NCI-H460 (cell line): ENCODE results near the gene PRSS57. TPM values are rescaled to one million over a fixed set of nuclear protein-coding genes. Genes with fewer than 3 reads are reported as not detected.
"Not testable (repeated sequence)": the region's sequence is repeated elsewhere in the genome, so short reads cannot be mapped to it uniquely, and the experiment has no call there.

Experiments
- DNase-seq: peaks from one replicate; pipeline ENCODE4 v3.0.0-alpha.2; 2016; ENCODE audit warnings: low read depth; ENCODE audit errors: extremely low read depth
- polyA plus RNA-seq: library from polyadenylated mRNA; depleted of rRNA; stranded (reverse); fragments of >200 nt; gene quantifications from 2 replicates; pipeline ENCODE4 v1.2.3, GENCODE V29; 2014; cell fraction: nucleus; rRNA removed
- total RNA-seq: library from RNA; depleted of rRNA; stranded (reverse); fragments of >200 nt; shearing (Covaris generic); gene quantifications from 2 replicates; pipeline ENCODE4 v1.2.3, GENCODE V29; 2014; rRNA removed

PRSS57 gene
- not detected in 2 replicates for total RNA-seq
- not detected in 2 replicates for polyA plus RNA-seq

GRCh38 chr19:695352-695949, at the start of gene PRSS57:
PRSS57 (minus strand) TSS chr19:695452; CDS start chr19:695430, 22 bp downstream.
- DNase-seq, result no peak

GRCh38 chr19:743168-743687, 48.0 kb upstream of the PRSS57 start:
- DNase-seq, result no peak

- DNase-seq, result no peak
Measured at GRCh38 chr19:742540-743075, 47.4 kb upstream of the PRSS57 start.

GRCh38 chr19:741506-742131, 46.4 kb upstream of the PRSS57 start:
- DNase-seq, result no peak

- not testable (repeated sequence) for DNase-seq
Measured at GRCh38 chr19:740816-741505, 45.7 kb upstream of the PRSS57 start.

GRCh38 chr19:739998-740715, 44.9 kb upstream of the PRSS57 start:
- DNase-seq, result no peak

GRCh38 chr19:738509-739128, 43.4 kb upstream of the PRSS57 start:
- DNase-seq, result no peak

GRCh38 chr19:737591-738093, 42.4 kb upstream of the PRSS57 start:
- no peak for DNase-seq

- no peak for DNase-seq
Measured at GRCh38 chr19:736125-736524, 40.9 kb upstream of the PRSS57 start.

GRCh38 chr19:734716-735115, 39.5 kb upstream of the PRSS57 start:
- no peak for DNase-seq

GRCh38 chr19:732148-733069, 37.2 kb upstream of the PRSS57 start:
- no peak for DNase-seq

- no peak for DNase-seq
Measured at GRCh38 chr19:731000-731399, 35.7 kb upstream of the PRSS57 start.

- no peak for DNase-seq
Measured at GRCh38 chr19:729965-730668, 34.9 kb upstream of the PRSS57 start.

GRCh38 chr19:729564-729963, 34.3 kb upstream of the PRSS57 start:
- not testable (repeated sequence) for DNase-seq

- DNase-seq, result no peak
Measured at GRCh38 chr19:728011-728410, 32.8 kb upstream of the PRSS57 start.

- no peak for DNase-seq
Measured at GRCh38 chr19:726993-727956, 32.0 kb upstream of the PRSS57 start.

GRCh38 chr19:725461-726089, 30.3 kb upstream of the PRSS57 start:
- DNase-seq, result no peak
